HepG2 (cell line): ENCODE results near the gene CAMTA2. TPM values are rescaled to one million over a fixed set of nuclear protein-coding genes. Genes with fewer than 3 reads are reported as not detected.

Experiments used
- CREM ChIP-seq, 2 experiments: sonication (generic) in 1 of 2; formaldehyde crosslinking in 1 of 2; IDR thresholded peaks; 2 replicates each; pipeline versions ENCODE4 v1.4.0 to v1.6.1; 2016 to 2020; ENCODE audit warnings: antibody characterized with exemption in 1 of 2, mild to moderate bottlenecking in 1 of 2, missing genetic modification reagents in 1 of 2
- CTCF ChIP-seq: sonication (generic); formaldehyde crosslinking; IDR thresholded peaks from 2 replicates; pipeline ENCODE4 v1.5.0; 2020; ENCODE audit warnings: mild to moderate bottlenecking, missing genetic modification reagents, moderate library complexity
- PHF5A ChIP-seq: IDR thresholded peaks from one replicate; pipeline ENCODE4 v1.6.1; 2018; ENCODE audit warnings: low read depth, missing genetic modification reagents; ENCODE audit not compliant: unreplicated experiment
- POGK ChIP-seq: sonication (generic); formaldehyde crosslinking; conservative IDR thresholded peaks from 2 replicates; pipeline ENCODE4 v1.8.0; 2022; ENCODE audit warnings: mild to moderate bottlenecking, moderate library complexity, missing genetic modification reagents
- PRDM10 ChIP-seq: sonication (generic); formaldehyde crosslinking; IDR thresholded peaks from 2 replicates; pipeline ENCODE4 v1.4.0; 2020; ENCODE audit warnings: low read depth, missing genetic modification reagents
- REL ChIP-seq: sonication (generic); formaldehyde crosslinking; conservative IDR thresholded peaks from 2 replicates; pipeline ENCODE4 v1.8.0; 2022; ENCODE audit warnings: mild to moderate bottlenecking, missing genetic modification reagents, moderate library complexity
- SMC3 ChIP-seq: IDR thresholded peaks from 2 replicates; pipeline ENCODE4 v1.6.1; 2011; ENCODE audit warnings: low read length, improper control_type of control experiment
- SP2 ChIP-seq: sonication (generic); formaldehyde crosslinking; IDR thresholded peaks from 2 replicates; pipeline ENCODE4 v1.5.1; 2020; ENCODE audit warnings: mild to moderate bottlenecking, missing genetic modification reagents
- SRSF4 ChIP-seq: fragments of 200-400 bp; formaldehyde crosslinking; IDR thresholded peaks from one replicate; pipeline ENCODE4 v1.6.1; 2018; ENCODE audit warnings: mild to moderate bottlenecking, low read depth, low read length, moderate library complexity; ENCODE audit not compliant: poor library complexity, severe bottlenecking
- TCF12 ChIP-seq, 2 experiments: fragments of 450-650 bp in 1 of 2; sonication (generic) in 1 of 2; formaldehyde crosslinking in 1 of 2; IDR thresholded peaks; 2 replicates each; pipeline versions ENCODE4 v1.6.1 to v1.8.0; 2017 to 2022; ENCODE audit warnings: antibody characterized with exemption in 1 of 2, mild to moderate bottlenecking in 1 of 2, missing genetic modification reagents in 1 of 2, moderate library complexity in 1 of 2
- ZBTB20 ChIP-seq: sonication (generic); formaldehyde crosslinking; IDR thresholded peaks from 2 replicates; pipeline ENCODE4 v1.8.1; 2023; ENCODE audit warnings: missing genetic modification reagents, low read depth, mild to moderate bottlenecking, borderline replicate concordance
- ZNF646 ChIP-seq: sonication (generic); formaldehyde crosslinking; IDR thresholded peaks from 2 replicates; pipeline ENCODE4 v1.9.0; 2021; ENCODE audit warnings: mild to moderate bottlenecking, missing genetic modification reagents
- polyA plus RNA-seq, 8 experiments: library from polyadenylated mRNA; depleted of rRNA in 3 of 8; stranded (reverse) in 7 of 8; unstranded in 1 of 8; fragments of >200 nt; fragmentation: Illumina TruSeq in 4 of 8; extraction: Trizol in 4 of 8; gene quantifications; 2 replicates each; pipeline versions ENCODE4 v1.2.1 to v1.2.3, GENCODE V29; 2011 to 2016; ENCODE audit warnings: low read depth in 4 of 8, missing spikeins in 1 of 8, mixed read lengths in 1 of 8; ENCODE audit not compliant: insufficient read depth in 1 of 8
- total RNA-seq, 5 experiments: library from RNA; depleted of rRNA; stranded (reverse); fragments of >200 nt; fragmentation: Illumina TruSeq; extraction: Trizol; gene quantifications; 2 replicates each; pipeline ENCODE4 v1.2.3, GENCODE V29; 2016; ENCODE audit warnings: low read depth in 1 of 5

CAMTA2 gene
- total and polyA plus RNA-seq, 2 of the 13 experiments (the other 11 are each of a cell fraction or from before 2014, with no cell fraction given), result 4.1 to 7.1 TPM

GRCh38 chr17:4939796-4940554, 47.5 kb downstream of the CAMTA2 start, which contains the start of the genes RNF167 and SLC25A11 (continued):
- no peak for TF ChIP-seq ZNF646
- TF ChIP-seq SRSF4, result no peak
- no peak for TF ChIP-seq TCF12 (IDR thresholded peaks at IDR 0.05)
- no peak for TF ChIP-seq TCF12 (CRISPR knock-in tag; IDR thresholded peaks at IDR 0.05)
- no peak for TF ChIP-seq ZBTB20
- peak; percentile 75 for TF ChIP-seq PHF5A (CRISPR knock-in tag)
- TF ChIP-seq CTCF, result no peak
- TF ChIP-seq CREM (IDR thresholded peaks at IDR 0.05), result peak; percentile 69
- no peak for TF ChIP-seq CREM (CRISPR knock-in tag; IDR thresholded peaks at IDR 0.05)
- no peak; the same call in 1 of the 2 replicates for TF ChIP-seq SP2 (CRISPR knock-in tag)
- TF ChIP-seq SMC3, result no peak
- 0 out of 2 replicates have a peak, but pooled peaks have one; percentile 35 for TF ChIP-seq PRDM10
- TF ChIP-seq POGK (CRISPR knock-in tag), result no peak
- no peak for TF ChIP-seq REL (CRISPR knock-in tag)
